GM19035 (cell line): ENCODE data around the gene TNXB.
"Not testable (repeated sequence)": the region's sequence is repeated elsewhere in the genome, so short reads cannot be mapped to it uniquely, and the experiment has no call there.

Experiments used
- ATAC-seq: cut with Tn5 transposase; IDR thresholded peaks from one replicate; pipeline ENCODE4 v1.9.1; 2021; ENCODE audit not compliant: unreplicated experiment

Gene TNXB

DNA sequence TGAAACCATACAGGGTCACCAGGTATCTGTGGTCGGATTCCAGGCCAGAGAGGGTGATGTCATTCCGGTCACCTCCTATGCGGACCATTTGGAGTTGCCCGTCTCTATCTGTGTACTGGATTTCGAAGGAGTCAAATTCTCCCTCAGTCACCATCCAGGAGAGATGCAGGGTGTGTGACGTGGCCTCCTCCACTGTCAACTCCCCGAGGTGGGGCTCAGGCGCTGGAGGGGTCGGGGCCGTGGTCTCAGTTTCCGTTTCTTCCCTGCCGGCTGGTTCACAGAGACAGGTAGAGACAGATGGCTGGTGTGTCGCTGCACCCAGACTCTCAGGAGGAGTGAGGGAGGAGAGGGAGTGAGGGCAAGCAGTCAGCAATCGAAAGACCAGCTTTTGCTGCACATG is 40.3 kb downstream of the TNXB start:
- ATAC-seq: no peak

DNA sequence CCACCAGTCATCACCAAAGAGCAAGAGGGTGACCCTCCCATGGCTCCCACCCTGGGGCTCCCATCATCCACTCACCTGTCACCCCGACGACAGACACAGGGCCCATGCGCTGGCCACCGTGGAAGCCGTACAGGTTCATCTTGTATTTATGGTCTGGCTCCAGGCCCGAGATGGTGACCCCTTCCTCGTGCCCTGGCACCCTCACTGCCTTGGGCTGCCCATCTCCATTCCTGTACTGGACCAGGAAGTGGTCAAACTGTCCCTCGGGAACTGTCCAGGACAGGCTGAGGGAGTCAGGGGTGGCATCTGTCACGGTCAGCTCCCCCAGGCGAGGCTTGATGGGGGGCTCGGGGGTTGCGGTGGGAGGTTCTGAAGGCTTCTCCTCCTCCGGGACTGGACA is 40.8 kb downstream of the TNXB start:
- ATAC-seq: not testable (repeated sequence)

DNA sequence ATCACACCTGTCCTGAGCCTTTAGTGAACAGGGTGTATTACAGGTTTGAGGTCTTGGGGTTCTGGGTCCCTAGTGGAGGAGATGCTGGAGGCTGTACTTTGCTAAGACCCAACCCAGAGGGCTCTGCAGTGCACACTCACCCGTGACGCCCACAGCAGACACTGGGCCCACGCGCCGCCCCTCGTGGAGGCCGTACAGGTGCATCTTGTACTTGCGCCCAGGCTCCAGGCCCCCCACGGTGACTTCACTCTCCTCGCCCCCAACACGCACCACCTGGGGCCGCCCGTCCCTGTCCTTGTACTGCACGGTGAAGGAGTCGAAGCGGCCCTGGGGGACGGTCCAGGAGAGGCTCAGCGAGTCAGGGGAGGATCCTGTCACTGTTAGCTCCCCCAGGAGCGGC is 41.6 kb downstream of the TNXB start:
- not testable (repeated sequence) for ATAC-seq

DNA sequence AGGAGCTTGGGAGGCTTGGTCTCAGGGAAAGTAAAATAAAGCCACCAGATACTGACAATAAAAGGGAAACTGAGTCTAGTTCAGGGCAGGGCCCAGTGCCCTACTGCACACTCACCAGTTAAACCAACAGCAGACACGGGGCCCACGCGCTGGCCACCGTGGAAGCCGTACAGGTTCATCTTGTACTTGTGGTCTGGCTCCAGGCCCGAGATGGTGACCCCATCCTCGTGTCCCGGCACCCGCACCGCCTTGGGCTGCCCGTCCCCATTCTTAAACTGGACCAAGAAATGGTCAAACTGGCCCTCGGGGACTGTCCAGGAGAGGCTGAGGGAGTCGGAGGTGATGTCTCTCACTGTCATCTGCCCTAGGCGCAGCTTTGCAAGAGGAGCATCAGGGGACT is 44.4 kb downstream of the TNXB start:
- ATAC-seq: no peak

DNA sequence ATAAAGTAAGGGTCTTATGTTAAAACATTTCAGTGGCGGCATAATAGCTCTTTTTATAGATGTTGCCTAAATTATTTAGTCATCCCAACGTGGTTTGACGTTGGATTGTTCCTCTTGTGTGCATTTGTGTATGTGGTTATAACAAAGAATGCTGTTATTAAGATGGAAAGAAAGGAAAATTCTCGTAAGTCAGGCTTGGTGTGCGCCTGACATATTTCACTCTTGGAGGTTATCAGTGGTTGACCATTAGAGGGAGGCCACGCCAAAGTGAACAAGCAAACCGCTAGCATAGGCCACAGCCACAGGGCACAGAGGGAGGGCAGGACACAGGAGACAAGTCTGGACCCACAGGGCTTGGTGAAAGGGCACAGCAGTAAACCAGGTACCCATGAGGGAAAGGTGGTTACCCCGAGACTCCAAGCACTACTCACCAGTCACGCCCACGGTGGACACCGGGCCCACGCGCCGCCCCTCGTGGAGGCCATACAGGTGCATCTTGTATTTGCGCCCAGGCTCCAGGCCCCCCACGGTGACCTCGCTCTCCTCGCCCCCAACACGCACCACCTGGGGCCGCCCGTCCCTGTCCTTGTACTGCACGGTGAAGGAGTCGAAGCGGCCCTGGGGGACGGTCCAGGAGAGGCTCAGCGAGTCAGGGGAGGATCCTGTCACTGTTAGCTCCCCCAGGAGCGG is 48.0 kb downstream of the TNXB start:
- no peak for ATAC-seq

DNA sequence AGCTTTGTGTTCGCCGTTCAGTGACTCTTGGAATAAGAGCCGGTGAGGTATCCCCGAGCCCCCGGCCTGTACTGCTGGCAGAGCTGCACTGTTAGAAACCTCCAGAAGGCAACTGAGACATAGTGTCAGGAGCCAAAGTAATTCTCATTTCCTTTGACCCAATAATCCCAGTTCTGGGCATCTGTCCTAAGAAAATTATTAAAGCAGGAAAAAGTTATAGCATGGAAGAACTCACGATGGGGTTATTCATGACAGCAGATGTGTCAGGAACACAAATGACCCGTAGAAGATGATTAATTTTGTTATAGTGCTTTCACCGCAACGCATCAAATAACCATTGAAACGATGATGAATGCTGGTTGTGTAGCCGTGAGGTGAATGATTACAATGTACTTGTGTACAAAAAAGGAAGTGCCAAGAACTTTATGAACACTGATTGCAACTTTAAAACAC is 50.6 kb downstream of the TNXB start:
- ATAC-seq: no peak

DNA sequence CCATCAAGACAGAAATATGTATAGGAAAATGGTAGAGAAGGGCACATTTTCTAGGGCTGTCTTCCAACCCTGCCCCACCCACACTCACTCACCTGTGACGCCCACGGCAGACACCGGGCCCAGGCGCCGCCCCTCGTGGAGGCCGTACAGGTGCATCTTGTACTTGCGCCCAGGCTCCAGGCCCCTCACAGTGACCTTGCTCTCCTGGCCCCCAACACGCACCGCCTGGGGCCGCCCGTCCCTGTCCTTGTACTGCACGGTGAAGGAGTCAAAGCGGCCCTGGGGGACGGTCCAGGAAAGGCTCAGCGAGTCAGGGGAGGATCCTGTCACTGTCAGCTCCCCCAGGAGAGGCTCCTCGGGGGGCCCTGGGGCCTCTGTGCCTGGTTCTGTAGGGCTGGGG is 51.2 kb downstream of the TNXB start:
- ATAC-seq: no peak

DNA sequence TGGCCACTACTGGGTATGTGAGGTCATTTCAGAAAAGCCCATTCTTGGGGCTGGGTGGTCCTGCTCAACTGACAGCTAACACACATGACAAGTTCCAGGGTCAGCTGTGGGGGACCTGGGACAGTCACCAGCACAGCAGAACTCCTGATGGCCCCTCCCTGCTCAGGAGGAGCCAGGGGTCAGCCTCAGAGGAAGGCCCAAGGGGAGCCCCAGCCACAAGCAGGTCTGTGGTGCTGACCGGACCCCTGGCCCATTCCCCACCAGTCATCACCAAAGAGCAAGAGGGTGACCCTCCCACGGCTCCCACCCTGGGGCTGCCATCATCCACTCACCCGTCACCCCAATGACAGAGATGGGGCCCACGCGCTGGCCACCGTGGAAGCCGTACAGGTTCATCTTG is 52.9 kb downstream of the TNXB start:
- ATAC-seq: no peak

DNA sequence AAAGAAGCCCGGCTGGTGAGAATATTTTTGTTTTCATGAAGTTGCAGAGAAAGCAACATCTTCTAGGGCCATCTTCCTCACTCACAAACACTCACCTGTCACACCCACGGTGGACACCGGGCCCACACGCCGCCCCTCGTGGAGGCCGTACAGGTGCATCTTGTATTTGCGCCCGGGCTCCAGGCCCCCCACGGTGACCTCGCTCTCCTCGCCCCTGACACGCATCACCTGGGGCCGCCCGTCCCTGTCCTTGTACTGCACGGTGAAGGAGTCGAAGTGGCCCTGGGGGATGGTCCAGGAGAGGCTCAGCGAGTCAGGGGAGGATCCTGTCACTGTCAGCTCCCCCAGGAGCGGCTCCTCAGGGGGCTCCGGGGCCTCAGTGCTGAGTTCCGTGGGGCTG is 53.4 kb downstream of the TNXB start:
- ATAC-seq: not testable (repeated sequence)

DNA sequence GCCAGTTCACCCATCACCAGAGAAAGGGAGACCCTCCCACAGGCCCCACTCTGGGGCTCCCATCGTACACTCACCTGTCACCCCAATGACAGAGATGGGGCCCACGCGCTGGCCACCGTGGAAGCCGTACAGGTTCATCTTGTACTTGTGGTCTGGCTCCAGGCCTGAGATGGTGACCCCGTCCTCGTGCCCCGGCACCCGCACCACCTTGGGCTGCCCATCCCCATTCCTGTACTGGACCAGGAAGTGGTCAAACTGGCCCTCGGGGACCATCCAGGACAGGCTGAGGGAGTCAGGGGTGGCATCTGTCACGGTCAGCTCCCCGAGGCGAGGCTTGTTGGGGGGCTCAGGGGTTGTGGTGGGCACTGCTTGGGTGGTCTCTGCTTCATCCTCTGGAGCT is 55.8 kb downstream of the TNXB start:
- ATAC-seq: not testable (repeated sequence)

DNA sequence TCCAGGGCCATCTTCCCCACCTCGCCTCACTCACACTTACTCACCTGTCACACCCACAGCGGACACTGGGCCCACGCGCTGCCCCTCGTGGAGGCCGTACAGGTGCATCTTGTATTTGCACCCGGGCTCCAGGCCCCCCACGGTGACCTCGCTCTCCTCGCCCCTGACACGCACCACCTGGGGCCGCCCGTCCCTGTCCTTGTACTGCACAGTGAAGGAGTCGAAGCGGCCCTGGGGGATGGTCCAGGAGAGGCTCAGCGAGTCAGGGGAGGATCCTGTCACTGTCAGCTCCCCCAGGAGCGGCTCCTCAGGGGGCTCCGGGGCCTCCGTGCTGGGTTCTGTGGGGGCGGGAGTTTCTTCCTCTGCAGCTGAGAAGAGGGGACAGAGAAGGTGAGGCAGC is 56.5 kb downstream of the TNXB start:
- ATAC-seq: not testable (repeated sequence)

DNA sequence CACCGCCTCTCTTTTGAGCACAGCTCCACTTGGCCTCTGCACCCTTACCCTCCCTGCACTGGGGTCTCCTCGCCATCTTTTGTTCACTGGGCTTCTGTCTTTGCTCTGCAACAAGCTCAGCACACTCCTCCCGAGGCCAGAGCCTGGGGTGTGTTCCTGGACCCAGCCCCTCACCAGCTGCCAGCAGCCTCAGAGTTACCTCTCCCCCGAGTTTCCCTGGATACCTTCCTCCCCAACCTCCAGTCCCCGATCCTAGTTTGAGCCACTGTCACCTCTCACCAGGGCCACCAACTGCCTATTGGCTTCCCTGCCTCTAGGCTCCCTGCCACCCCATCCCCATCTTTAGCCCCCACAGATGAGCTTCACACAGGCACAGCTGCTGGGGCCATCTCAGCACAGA is 58.6 kb downstream of the TNXB start:
- ATAC-seq: no peak

DNA sequence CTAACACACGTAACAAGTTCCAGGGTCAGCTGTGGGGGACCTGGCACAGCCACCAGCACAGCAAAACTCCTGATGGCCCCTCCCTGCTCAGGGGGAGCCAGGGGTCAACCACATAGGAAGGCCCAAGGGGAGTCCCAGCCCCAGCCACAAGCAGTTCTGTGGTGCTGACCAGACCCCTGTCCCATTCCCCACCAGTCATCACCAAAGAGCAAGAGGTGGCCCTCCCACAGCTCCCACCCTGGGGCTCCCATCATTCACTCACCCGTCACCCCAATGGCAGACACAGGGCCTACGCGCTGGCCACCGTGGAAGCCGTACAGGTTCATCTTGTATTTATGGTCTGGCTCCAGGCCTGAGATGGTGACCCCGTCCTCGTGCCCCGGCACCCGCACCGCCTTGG is 59.4 kb downstream of the TNXB start:
- ATAC-seq: not testable (repeated sequence)

DNA sequence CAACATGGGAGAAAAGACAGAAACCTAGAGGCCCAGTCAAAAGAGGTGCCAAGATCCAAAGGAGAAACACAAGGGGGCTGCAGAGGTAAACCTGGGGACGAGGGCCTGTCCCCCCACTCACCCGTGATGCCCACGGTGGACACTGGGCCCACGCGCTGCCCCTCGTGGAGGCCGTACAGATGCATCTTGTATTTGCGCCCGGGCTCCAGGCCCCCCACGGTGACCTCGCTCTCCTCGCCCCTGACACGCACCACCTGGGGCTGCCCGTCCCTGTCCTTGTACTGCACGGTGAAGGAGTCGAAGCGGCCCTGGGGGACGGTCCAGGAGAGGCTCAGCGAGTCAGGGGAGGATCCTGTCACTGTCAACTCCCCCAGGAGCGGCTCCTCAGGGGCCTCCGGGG is 60.0 kb downstream of the TNXB start:
- not testable (repeated sequence) for ATAC-seq

DNA sequence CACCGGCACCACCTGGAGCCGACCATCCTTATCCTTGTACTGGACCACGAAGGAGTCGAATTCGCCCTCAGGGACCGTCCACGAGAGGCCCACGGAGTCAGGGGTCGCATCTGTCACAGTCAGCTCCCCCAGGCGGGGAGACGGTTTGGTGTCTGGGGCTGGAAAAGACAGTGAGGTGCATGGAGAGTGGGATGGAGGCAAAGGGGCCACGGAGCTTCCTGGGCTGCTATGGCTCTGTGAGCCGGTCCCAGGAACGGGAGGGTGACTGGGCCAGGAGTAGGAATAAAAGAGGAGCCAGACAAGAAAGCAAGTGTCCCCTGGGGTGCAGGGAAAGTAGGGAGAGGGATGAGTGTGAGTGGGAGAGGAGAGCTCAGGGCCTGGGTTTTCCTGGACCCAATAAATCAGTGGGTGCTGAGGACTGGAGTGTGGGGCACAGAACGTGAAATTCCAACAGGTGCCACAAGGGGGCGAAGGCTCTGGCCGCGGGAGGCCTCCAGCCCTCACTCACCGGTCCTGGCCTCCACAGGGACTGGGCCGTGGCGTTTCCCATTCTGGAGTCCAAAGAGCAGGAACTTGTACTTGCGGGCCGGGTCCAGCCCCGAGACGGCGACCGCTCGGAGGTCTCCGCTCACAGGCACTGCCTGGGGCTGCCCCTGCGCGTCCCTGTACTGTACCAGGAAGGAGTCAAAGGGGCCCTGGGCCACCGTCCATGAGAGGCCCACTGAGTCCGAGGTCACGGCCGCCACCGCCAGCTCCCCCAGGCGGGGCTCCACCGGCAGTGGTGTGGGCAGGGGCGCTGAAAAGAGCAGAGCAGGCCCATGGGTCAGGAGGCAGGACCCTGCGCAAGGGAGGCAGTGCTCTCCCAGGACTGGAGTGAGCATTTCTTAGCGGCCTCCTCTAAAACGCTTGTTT is 61.0 kb downstream of the TNXB start:
- ATAC-seq: no peak

DNA sequence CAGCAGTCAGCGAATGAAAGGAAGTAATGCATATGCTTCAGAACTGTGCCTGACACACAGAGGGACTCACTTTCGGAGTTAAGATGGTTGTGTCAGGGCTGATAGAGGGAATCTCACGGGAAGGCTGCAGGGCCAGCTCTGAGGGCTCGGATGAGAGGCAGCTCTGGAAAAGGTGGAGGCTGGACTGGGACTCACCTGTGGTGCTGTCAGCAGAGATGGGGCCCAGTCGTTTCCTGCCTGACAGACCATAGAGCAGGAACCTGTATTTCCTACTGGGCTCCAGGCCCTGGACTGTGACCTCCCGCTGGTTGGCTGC is 61.6 kb downstream of the TNXB start:
- no peak for ATAC-seq

DNA sequence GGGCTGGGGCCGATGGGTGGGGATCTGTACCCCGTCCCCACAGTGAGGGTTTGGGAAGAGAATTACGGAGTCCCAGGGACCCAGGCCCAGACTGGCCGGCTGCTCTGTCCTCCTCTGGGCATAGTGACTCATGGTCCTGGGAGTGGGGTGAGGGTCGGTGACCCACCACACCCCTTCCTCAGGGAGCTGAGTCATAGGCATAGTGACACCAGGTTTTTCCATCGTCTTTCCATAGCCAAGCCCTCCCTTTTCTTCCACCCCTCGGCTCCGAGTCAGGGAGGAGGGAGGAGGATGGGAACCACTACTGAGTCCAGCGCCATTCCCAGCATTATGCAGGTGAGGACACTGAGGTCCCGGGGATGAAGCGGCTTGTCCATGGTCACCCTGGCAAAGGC is 62.1 kb downstream of the TNXB start:
- no peak for ATAC-seq

DNA sequence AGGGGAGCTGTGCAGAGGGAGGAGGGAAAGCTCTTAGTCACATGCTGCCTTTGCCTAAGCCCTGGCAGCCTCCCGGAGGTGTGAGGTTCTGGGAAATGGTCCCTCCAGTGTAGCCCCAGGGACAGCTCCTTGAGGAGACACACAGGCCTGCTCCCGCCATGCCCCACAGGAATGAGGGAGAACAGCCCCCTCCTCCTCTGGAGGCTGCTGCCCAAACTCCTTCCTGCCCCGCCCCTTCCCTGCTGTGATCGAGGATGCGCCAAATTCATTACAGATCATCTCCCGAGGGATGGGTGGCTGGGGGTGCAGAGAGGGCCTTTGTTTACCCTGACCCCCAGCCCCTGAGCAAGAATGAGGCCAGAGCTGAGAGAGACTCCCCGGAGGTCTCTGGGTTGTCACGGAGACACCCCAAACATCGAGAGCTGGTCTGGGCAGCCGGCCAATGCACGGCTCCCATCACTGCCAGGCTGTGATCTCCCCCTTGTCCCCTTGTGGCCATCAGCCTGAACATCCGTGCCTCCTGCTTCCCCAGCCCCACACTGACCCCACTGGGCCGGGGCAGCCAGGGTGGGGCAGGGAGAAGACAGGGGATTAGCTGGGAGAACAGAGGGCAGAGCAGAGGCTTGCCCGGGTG is 62.6 kb downstream of the TNXB start:
- ATAC-seq: no peak

DNA sequence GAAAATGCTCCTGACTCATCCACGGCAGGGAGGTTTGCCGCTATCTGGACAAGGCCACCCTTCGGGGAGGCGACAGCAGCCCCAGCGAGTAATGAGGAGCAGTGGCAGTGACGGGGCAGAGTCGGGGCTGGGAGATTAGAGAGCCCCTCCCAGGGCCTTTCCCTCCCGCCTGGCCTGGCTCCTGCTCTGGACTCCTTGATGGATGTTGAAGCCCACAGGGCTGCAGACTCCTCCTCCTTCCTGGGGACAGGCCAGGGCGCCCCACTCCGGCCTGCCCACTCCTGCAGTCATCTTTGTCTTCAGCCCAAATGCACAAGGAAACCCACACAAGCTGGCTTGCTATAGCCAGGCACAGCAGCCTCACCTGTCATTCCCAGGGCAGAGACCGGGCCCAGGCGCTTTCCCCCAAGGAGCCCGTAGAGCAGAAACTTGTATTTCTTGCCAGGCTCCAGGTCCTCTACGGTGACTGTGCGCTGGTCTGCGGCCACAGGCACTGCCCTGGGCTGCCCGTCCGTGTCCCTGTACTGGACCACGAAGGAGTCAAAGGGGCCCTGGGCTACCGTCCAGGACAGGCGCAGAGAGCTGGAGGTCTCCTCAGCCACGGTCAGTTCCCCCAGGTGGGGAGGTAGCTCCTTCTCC is 63.2 kb downstream of the TNXB start:
- no peak for ATAC-seq

DNA sequence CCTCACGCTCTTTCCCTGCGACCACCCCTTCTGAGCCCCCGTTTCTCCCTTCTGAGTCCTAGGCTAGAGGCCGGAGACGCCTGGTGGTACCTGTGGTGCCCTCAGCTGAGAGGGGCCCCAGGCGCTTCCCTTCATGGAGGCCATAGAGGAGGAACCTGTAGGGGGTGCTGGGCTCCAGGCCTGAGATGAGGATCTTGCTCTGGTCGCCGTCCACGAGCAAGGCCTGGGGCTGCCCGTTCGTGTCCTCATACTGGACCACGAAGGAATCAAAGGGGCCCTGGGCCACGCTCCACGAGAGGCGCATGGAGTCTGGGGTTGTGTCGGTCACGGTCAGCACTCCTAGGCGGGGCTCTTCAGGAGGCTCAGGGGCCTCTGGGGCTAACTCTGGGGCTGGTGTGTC is 64.2 kb downstream of the TNXB start:
- not testable (repeated sequence) for ATAC-seq

DNA sequence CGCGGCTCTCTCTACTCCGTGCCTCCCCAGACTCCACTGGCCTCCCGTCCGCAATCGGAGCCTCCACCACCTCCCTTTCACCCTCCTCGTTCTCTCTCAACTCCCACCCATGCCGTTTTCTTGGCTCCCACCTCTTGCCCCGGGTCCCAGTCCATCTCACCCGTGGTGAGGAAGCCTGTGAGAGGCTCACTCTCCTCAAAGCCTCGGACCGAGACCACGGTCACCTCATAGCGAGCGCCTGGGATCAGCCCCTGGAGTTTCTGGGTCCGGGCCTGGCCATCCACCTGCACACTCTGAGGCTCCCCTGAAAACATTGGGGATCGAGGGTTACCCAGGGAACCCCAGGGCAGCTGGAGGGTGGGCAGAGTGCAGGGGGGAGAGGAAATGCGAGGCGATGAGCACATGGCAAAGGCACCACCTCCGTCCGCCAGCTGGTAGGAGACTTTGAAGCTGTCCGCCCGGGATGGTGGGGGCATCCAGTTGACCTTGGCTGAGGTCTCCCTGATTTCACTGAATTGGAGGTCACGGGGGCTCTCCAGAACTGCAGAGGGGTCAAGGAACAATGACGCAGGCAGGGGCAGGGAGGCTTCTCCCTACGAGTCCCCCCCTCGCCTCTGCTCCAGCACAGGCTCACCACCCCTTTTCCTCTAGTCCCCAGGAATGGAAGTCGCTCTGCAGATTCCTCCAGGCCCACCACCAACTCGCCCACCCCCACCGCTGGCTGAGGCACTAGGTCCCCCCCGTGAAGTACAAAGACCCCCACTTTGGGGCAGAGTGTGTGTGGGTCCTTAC is 65.4 kb downstream of the TNXB start:
- not testable (repeated sequence) for ATAC-seq
